ENCODE measurements around the gene MEOX1.

MEOX1 gene

GRCh38 chr17:43679911-43680310 is 18.2 kb upstream of the MEOX1 start:
- DNase-seq (ENCODE audit: low spot score), result no peak

- no peak for DNase-seq (ENCODE audit: low spot score)
Measured at GRCh38 chr17:43679401-43679800, 17.7 kb upstream of the MEOX1 start.

- DNase-seq (ENCODE audit: low spot score), result no peak
Measured at GRCh38 chr17:43676471-43676870, 14.7 kb upstream of the MEOX1 start.

GRCh38 chr17:43674394-43674793 is 12.7 kb upstream of the MEOX1 start:
- DNase-seq (ENCODE audit: low spot score), result no peak

- DNase-seq (ENCODE audit: low spot score), result peak; percentile 74
Measured at GRCh38 chr17:43673516-43674323, 12.0 kb upstream of the MEOX1 start.

- DNase-seq (ENCODE audit: low spot score), result no peak
Measured at GRCh38 chr17:43671755-43672519, 10.2 kb upstream of the MEOX1 start.

- no peak for DNase-seq (ENCODE audit: low spot score)
Measured at GRCh38 chr17:43671031-43671692, 9.4 kb upstream of the MEOX1 start.

- no peak for DNase-seq (ENCODE audit: low spot score)
Measured at GRCh38 chr17:43670645-43671030, 8.9 kb upstream of the MEOX1 start.

- no peak for DNase-seq (ENCODE audit: low spot score)
Measured at GRCh38 chr17:43669971-43670644, 8.4 kb upstream of the MEOX1 start.

GRCh38 chr17:43667947-43668348 is 6.2 kb upstream of the MEOX1 start:
- no peak for DNase-seq (ENCODE audit: low spot score)

- peak; percentile 66 for DNase-seq (ENCODE audit: low spot score)
Measured at GRCh38 chr17:43667506-43667905, 5.8 kb upstream of the MEOX1 start.

GRCh38 chr17:43665937-43666236 is 4.2 kb upstream of the MEOX1 start:
- no peak for DNase-seq (ENCODE audit: low spot score)

- peak; percentile 80 for DNase-seq (ENCODE audit: low spot score)
Measured at GRCh38 chr17:43665084-43665936, 3.6 kb upstream of the MEOX1 start.

GRCh38 chr17:43664096-43664495 is 2.4 kb upstream of the MEOX1 start:
- DNase-seq (ENCODE audit: low spot score), result no peak

- DNase-seq (ENCODE audit: low spot score), result no peak
Measured at GRCh38 chr17:43663383-43663782, 1.7 kb upstream of the MEOX1 start.

GRCh38 chr17:43662413-43663141 is 855 bp upstream of the MEOX1 start:
- no peak for DNase-seq (ENCODE audit: low spot score)

GRCh38 chr17:43660816-43661493 is 767 bp downstream of the MEOX1 start:
- DNase-seq (ENCODE audit: low spot score), result no peak

GRCh38 chr17:43659823-43660617 is 1.7 kb downstream of the MEOX1 start:
- no peak for DNase-seq (ENCODE audit: low spot score)

- no peak for DNase-seq (ENCODE audit: low spot score)
Measured at GRCh38 chr17:43658900-43659299, 2.8 kb downstream of the MEOX1 start.

Measured in HuH-7 (cell line).